HUDEP-2 (cell line): ENCODE results near the gene AJAP1.

Experiments
- DNase-seq, 76 experiments: peaks; one replicate each; lab custom pipeline; 2025; ENCODE audit not compliant: unreplicated experiment in 76 of 76; lab: John Stamatoyannopoulos, UW

The AJAP1 gene

GRCh38 chr1:4762146-4762545 lies 107.7 kb downstream of the AJAP1 start:
- DNase-seq, result no peak

GRCh38 chr1:4767308-4767707 lies 112.9 kb downstream of the AJAP1 start:
- no peak for DNase-seq

- DNase-seq, result no peak
Measured at GRCh38 chr1:4768553-4768952, 114.1 kb downstream of the AJAP1 start.

- DNase-seq, result no peak
Measured at GRCh38 chr1:4769516-4770280, 115.3 kb downstream of the AJAP1 start.

GRCh38 chr1:4770713-4771112 lies 116.3 kb downstream of the AJAP1 start:
- DNase-seq, result no peak

GRCh38 chr1:4771267-4771666 lies 116.9 kb downstream of the AJAP1 start:
- DNase-seq, result no peak

GRCh38 chr1:4771721-4772120 lies 117.3 kb downstream of the AJAP1 start:
- no peak for DNase-seq

GRCh38 chr1:4772294-4773010 lies 118.0 kb downstream of the AJAP1 start:
- no peak for DNase-seq

- no peak for DNase-seq
Measured at GRCh38 chr1:4773226-4773625, 118.8 kb downstream of the AJAP1 start.

- no peak for DNase-seq
Measured at GRCh38 chr1:4775506-4775905, 121.1 kb downstream of the AJAP1 start.

GRCh38 chr1:4778056-4778455 lies 123.6 kb downstream of the AJAP1 start:
- DNase-seq, result peak in 28 of 76 experiments; percentile 1 to 55 (median 12)

GRCh38 chr1:4781646-4782045 lies 127.2 kb downstream of the AJAP1 start:
- DNase-seq, result no peak

GRCh38 chr1:4784761-4785160 lies 130.4 kb downstream of the AJAP1 start:
- DNase-seq, result no peak

- no peak for DNase-seq
Measured at GRCh38 chr1:4786055-4786454, 131.6 kb downstream of the AJAP1 start.

- no peak for DNase-seq
Measured at GRCh38 chr1:4787551-4787950, 133.1 kb downstream of the AJAP1 start.

GRCh38 chr1:4792565-4792964 lies 138.2 kb downstream of the AJAP1 start:
- DNase-seq, result no peak

GRCh38 chr1:4794020-4794780 lies 139.8 kb downstream of the AJAP1 start:
- no peak for DNase-seq

GRCh38 chr1:4796161-4797015 lies 142.0 kb downstream of the AJAP1 start:
- DNase-seq, result no peak

- no peak for DNase-seq
Measured at GRCh38 chr1:4797016-4797410, 142.6 kb downstream of the AJAP1 start.

- DNase-seq, result no peak
Measured at GRCh38 chr1:4797429-4797828, 143.0 kb downstream of the AJAP1 start.
